Heart left ventricle (tissue), 13 donors: ENCODE measurements around the gene SLFN12L.

ENCODE experiments used
- POLR2A ChIP-seq, 2 donors: fragments of 450-650 bp; IDR thresholded peaks; one replicate each; pipeline ENCODE4 v1.6.1; 2017; ENCODE audit warnings: antibody characterized with exemption in 2 of 2, mild to moderate bottlenecking in 2 of 2, moderate library complexity in 2 of 2
- TF ChIP-seq, protein P1 (sequence below), 12 donors: fragments of 200-600 bp; sonication (generic) in 4 of 12; IDR thresholded peaks; one replicate each; pipeline versions ENCODE4 v1.5.0 to v1.8.0; 2018 to 2022; ENCODE audit warnings: antibody characterized with exemption in 12 of 12, mild to moderate bottlenecking in 5 of 12
- donor health status: ischemic (EF 13 %, LVEDD 7.1; RV severe dilation, severe dysfunction).
- donor health status: DM: no; HTN: yes; CAD: no.
- donor health status: DM: no; HTN: no; CAD: no.
- donor health status: ischemic (EF 25% LVEDD 6.9; RV normal size, moderate dysfunction).
- donor health status: ischemic (EF 25% LVEDD 5.7; RV mildly dilated, moderate dysfunction).
- donor health status: ischemic (EF 35%, LVEDD 5.7; RV mildly dilated, moderate dysfunction).
- donor health status: nonischemic (EF 11% LVEDD 7.7; RV severe dilation, severe dysfunction).
- donor health status: DM: yes; HTN: yes; CAD: no.
- donor health status: PGD.
- donor health status: ischemic (EF 29% LVEDD 5.4; RV normal size, mild dysfunction).
- donor health status: nonischemic (EF 23%, LVEDD 6.1; RV moderate dilation, normal function).

DNA sequence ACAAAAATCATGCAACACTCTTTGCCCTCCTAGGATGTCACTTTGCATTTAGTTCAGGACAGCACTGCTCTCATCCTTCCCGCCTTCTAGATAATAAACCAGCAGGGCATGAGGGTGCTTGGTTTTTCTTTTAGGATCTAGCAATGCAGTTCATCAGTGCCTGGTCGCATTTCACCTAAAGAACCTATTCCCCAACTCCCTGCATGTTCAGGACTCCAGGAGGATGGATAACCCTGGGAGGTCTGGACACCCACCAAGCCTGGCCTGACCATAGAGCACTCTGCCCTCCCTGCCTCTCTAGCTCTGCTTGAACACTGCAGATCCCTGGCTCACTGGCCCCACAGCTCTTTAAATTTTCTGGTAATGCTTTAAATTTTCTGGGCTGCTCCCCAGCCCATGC, 107.8 kb downstream of the SLFN12L start:
- no peak for TF ChIP-seq POLR2A (IDR thresholded peaks at IDR 0.05)
- TF ChIP-seq, protein P1, sequence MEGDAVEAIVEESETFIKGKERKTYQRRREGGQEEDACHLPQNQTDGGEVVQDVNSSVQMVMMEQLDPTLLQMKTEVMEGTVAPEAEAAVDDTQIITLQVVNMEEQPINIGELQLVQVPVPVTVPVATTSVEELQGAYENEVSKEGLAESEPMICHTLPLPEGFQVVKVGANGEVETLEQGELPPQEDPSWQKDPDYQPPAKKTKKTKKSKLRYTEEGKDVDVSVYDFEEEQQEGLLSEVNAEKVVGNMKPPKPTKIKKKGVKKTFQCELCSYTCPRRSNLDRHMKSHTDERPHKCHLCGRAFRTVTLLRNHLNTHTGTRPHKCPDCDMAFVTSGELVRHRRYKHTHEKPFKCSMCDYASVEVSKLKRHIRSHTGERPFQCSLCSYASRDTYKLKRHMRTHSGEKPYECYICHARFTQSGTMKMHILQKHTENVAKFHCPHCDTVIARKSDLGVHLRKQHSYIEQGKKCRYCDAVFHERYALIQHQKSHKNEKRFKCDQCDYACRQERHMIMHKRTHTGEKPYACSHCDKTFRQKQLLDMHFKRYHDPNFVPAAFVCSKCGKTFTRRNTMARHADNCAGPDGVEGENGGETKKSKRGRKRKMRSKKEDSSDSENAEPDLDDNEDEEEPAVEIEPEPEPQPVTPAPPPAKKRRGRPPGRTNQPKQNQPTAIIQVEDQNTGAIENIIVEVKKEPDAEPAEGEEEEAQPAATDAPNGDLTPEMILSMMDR (IDR thresholded peaks at IDR 0.05) = no peak
